Activated T-helper 1 cell treated with anti-CD3 and anti-CD28 coated beads, Interleukin-2, amount 50 U/mL, for 16 hours (primary cell): ENCODE measurements around the gene GJC2.

Experiments used
- DNase-seq, 2 donors: peaks; one replicate each; pipeline ENCODE4 v3.0.0-alpha.2; 2020; ENCODE audit warnings: low read depth in 1 of 2, low spot score in 1 of 2

GJC2 gene

DNA sequence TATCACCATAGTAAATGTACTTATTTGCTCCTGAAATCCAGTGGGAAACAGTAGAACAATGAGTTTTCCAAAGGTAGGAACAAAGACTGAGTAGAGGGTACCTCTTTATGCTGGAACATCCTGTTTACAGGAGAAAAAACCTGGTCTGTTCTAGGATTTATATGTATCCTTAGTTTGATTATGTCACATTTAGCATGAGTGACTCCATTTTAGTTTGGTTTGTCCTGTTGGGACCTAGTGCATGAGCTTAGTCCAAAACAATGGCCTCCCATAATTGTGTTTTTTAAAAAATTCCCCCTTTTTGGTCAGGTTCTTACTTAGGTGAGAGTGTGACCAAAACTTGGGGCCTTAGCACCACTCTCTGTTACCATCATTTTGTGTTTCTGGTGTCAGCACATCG, 37.1 kb upstream of the GJC2 start:
- no peak for DNase-seq

DNA sequence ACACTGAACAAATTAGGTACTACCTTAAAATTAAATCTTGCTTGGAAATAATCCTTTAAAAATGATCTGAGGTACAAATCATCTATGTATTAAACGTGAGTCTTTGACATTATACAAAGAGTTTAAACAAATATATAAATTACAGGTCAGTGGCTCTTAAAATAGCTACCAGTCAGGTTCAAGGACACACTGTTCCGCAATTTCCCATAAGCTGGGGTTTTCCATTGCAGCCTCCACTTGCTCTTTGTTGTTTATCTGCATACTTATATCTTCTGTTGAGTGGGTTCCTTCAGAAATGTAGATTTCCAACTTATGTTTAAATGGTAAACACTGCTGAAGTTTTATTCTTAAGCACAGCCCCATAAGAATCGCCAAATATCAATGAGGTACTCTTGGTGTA, 34.9 kb upstream of the GJC2 start:
- no peak for DNase-seq

- DNase-seq: no peak
These were observed 32.4 kb upstream of the GJC2 start for GRCh38 chr1:228117335-228117734.

DNA sequence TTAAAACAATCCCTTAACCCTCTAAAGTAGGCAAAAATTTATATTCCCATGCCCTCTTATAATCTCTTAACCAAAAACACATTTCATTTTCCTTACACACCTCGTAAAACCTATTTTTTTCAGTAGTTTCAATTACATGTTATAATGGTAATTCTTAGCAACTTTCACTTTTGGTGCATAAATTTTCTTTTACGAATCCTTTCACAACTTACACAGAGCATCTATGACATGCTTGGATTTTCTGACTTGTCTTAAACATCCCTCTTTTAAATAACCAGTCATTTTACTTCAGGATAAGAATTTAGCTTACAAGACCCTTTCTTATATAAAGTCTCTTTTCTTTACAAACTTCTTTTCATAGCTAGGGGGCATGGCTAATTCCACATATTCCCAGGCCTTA, 31.7 kb upstream of the GJC2 start:
- no peak for DNase-seq

DNA sequence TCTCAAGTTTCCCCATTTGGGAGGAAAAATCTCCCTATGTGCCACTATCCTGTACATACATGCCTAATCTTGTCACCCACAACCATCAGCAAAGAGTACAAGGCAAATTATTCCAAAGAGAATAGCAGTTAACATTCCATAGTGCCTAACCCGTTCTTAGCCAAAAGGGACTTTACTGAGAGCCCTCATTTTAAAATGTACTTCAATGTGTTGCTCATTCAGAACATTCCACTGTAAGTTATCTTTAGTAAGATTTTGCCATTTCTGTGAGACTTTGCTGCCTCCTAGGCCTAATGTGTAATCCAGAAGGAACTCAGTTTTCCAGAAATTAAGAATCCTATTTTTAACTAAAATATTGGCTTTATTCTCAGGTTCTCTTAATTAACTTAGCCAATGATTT, 29.4 kb upstream of the GJC2 start:
- no peak for DNase-seq

- DNase-seq: no peak
These were observed 28.8 kb upstream of the GJC2 start for GRCh38 chr1:228120857-228121489.

DNA sequence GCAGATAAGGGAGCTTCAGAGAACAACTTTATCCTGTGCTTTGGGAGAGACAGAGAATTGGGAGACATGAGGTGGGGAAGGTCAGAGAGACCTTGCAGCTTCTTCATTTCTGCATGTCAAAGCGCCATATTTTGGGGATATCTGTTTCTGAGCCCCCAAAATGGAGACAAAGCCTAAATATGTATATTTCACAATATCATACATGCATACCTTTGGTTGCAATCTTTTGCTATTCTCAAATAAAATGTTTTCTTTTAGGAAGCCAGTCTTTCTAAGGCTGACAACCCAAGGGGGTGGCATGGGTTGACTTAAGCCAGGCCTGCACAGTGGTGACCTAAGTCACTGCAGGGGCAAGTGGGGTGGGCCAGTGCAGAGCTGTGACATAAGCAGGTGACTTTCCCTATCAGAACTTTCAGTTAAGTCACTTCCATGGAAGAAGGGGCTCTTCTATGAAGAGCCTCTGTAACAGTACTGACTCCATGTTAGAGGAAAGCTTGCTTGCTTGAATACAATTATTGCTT, 26.7 kb upstream of the GJC2 start:
- no peak for DNase-seq

- no peak for DNase-seq
These were observed 26.2 kb upstream of the GJC2 start for GRCh38 chr1:228123505-228123904.

GRCh38 chr1:228125185-228125584, 24.5 kb upstream of the GJC2 start:
- DNase-seq: no peak

DNA sequence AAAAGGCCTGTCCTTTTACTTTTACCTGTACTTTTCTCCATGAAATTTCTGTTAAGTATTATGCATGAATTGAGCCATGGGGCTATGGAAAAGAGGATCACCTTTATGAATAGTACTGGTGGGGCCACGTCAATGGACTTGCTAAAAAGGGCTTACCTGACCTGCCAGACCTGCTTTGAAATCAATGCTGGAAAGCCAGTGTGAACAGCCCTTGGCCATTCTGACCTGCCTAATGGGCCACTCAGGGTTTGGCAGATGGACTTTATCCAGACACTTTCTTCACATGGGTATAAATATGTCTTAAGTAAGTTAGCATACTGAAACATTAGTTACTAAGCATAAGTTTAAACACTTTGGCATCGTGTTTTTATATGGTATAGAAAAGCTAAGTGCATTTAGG, 18.0 kb upstream of the GJC2 start:
- DNase-seq: no peak

DNA sequence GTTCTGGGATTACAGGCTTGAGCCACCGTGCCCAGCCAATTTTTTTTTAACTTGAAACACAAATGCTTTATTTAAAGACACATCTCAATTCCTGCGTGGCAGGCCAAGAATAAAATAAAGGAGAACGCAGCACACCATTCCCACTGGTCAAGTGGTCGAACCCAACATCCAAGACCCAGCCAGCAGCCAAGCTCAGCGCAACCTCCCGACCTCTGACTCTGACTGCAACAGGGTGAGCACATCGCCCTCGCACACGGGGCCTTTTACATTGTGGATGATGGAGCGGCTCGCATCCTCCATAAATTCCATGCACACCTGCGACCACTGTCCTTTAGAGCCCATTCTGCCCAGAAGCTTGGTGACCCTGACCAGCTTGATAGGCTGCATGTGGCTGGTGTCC, 15.1 kb upstream of the GJC2 start:
- no peak for DNase-seq

DNA sequence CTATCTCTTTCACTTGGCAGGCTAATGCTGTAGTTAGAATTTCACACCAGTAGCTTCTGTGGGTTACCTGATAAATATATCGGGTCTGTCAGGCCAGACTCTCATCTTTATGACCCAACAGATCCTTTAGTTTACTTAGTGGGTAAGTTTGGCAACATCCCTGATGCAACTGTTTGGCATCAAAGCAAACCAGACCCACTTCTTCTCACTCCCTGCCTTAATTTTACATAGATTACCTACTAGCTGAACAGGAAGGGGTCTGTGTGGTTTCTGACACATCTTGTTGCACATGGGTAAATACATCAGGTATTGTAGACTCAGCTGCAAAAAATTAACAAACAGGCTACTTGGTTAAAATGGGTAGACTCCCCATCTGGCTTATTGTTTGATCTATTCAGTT, 12.8 kb upstream of the GJC2 start:
- DNase-seq: no peak

GRCh38 chr1:228139406-228139930, 10.3 kb upstream of the GJC2 start:
- DNase-seq: no peak

- peak; percentile 100 for DNase-seq
These were observed 9.6 kb upstream of the GJC2 start, which contains the start of gene GUK1 for GRCh38 chr1:228139931-228140723. GUK1 (plus strand) TSS chr1:228140279; CDS start chr1:228140303, 24 bp downstream.

DNA sequence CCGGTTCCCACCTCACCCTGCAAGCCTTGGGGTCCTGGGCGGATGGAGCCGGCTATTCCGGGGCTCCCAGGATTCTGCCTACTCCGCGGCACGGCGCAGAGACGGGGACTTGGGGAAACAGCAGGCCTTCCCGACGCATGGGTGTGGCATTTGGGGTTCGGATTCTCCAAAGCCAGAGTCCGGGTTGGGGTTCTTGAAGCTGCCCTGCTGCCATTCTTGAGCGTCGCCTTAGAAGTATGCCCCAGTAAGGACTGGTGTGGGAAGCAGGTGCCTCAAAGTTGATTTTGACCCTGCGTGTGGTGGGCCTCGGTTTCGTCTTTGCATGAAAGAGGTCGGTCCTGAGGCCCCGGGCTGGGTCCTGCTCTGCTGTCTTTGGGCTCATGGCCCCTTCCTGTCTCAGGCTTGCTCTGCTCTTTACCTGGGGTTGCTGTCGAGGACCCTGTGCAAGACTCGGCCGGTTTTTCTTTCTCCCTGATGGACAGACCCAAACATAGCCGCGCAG, 9.0 kb upstream of the GJC2 start:
- no peak for DNase-seq

- DNase-seq: no peak
These were observed 8.3 kb upstream of the GJC2 start for GRCh38 chr1:228141226-228142044.

- no peak for DNase-seq
These were observed 7.5 kb upstream of the GJC2 start for GRCh38 chr1:228142155-228142691.

GRCh38 chr1:228142701-228143136, 7.0 kb upstream of the GJC2 start:
- no peak for DNase-seq

- DNase-seq: no peak
These were observed 6.1 kb upstream of the GJC2 start for GRCh38 chr1:228143480-228144192.
